ENCODE measurements around the gene EPS8.

The EPS8 gene

GRCh38 chr12:15712823-15713660 lies 76.1 kb downstream of the EPS8 start:
- ATAC-seq, result no peak

GRCh38 chr12:15712160-15712559 lies 77.0 kb downstream of the EPS8 start:
- no peak for ATAC-seq

- no peak for ATAC-seq
These were observed 78.2 kb downstream of the EPS8 start for GRCh38 chr12:15710860-15711510.

- ATAC-seq, result no peak
These were observed 79.6 kb downstream of the EPS8 start for GRCh38 chr12:15709551-15709950.

GRCh38 chr12:15708396-15709076 lies 80.7 kb downstream of the EPS8 start:
- ATAC-seq, result no peak

- no peak for ATAC-seq
These were observed 81.5 kb downstream of the EPS8 start for GRCh38 chr12:15707516-15708199.

GRCh38 chr12:15706010-15706676 lies 83.0 kb downstream of the EPS8 start:
- no peak for ATAC-seq

- no peak for ATAC-seq
These were observed 83.6 kb downstream of the EPS8 start for GRCh38 chr12:15705606-15706005.

- no peak for ATAC-seq
These were observed 86.9 kb downstream of the EPS8 start for GRCh38 chr12:15702276-15702675.

- ATAC-seq, result peak; percentile 64 to 66
These were observed 87.5 kb downstream of the EPS8 start for GRCh38 chr12:15701631-15702156.

- peak; percentile 82 to 83 for ATAC-seq
These were observed 88.0 kb downstream of the EPS8 start for GRCh38 chr12:15701206-15701605.

- peak; percentile 54 to 62 for ATAC-seq
These were observed 88.6 kb downstream of the EPS8 start for GRCh38 chr12:15700595-15700994.

- no peak for ATAC-seq
These were observed 89.3 kb downstream of the EPS8 start for GRCh38 chr12:15699886-15700285.

GRCh38 chr12:15698377-15698871 lies 90.8 kb downstream of the EPS8 start:
- ATAC-seq, result no peak

GRCh38 chr12:15697201-15697600 lies 92.0 kb downstream of the EPS8 start:
- ATAC-seq, result no peak

GRCh38 chr12:15693228-15693911 lies 95.8 kb downstream of the EPS8 start:
- ATAC-seq, result no peak

- no peak for ATAC-seq
These were observed 97.8 kb downstream of the EPS8 start for GRCh38 chr12:15691388-15691787.

- ATAC-seq, result no peak
These were observed 98.9 kb downstream of the EPS8 start for GRCh38 chr12:15690320-15690719.

- no peak for ATAC-seq
These were observed 99.4 kb downstream of the EPS8 start for GRCh38 chr12:15689751-15690191.

GRCh38 chr12:15688838-15689625 lies 100.2 kb downstream of the EPS8 start:
- no peak for ATAC-seq

All from activated CD4-positive, CD25-positive, alpha-beta regulatory T cell treated with anti-CD3 and anti-CD28 coated beads, Interleukin-2, amount 50 U/mL, for 24 hours (primary cell).